Central memory CD4-positive, alpha-beta T cell (primary cell): Measurements from ENCODE around the gene RWDD3.

Source experiments
- DNase-seq: peaks from one replicate; pipeline ENCODE4 v3.0.0; 2022

RWDD3 gene

GRCh38 chr1:95230768-95231191, 3.2 kb upstream of the RWDD3 start:
- no peak for DNase-seq

- DNase-seq: no peak
Observed at GRCh38 chr1:95232646-95233318, 1.2 kb upstream of the RWDD3 start.

- no peak for DNase-seq
Observed at GRCh38 chr1:95233319-95233736, 682 bp upstream of the RWDD3 start.

GRCh38 chr1:95236784-95237575, 3.0 kb downstream of the RWDD3 start:
- no peak for DNase-seq

GRCh38 chr1:95237981-95238703, 4.1 kb downstream of the RWDD3 start:
- DNase-seq: no peak

- DNase-seq: no peak
Observed at GRCh38 chr1:95245029-95245428, 11.0 kb downstream of the RWDD3 start.

GRCh38 chr1:95246511-95246910, 12.5 kb downstream of the RWDD3 start:
- no peak for DNase-seq

GRCh38 chr1:95247607-95248006, 13.6 kb downstream of the RWDD3 start:
- no peak for DNase-seq

- DNase-seq: no peak
Observed at GRCh38 chr1:95249916-95250315, 15.9 kb downstream of the RWDD3 start.

GRCh38 chr1:95252422-95252821, 18.4 kb downstream of the RWDD3 start:
- DNase-seq: no peak

- no peak for DNase-seq
Observed at GRCh38 chr1:95254959-95255358, 20.9 kb downstream of the RWDD3 start.

- no peak for DNase-seq
Observed at GRCh38 chr1:95255826-95256225, 21.8 kb downstream of the RWDD3 start.

GRCh38 chr1:95257758-95258157, 23.7 kb downstream of the RWDD3 start:
- no peak for DNase-seq

- DNase-seq: no peak
Observed at GRCh38 chr1:95259245-95259644, 25.2 kb downstream of the RWDD3 start.

GRCh38 chr1:95262913-95263312, 28.9 kb downstream of the RWDD3 start:
- DNase-seq: no peak

GRCh38 chr1:95263450-95263849, 29.4 kb downstream of the RWDD3 start:
- DNase-seq: no peak

GRCh38 chr1:95265106-95265505, 31.1 kb downstream of the RWDD3 start:
- no peak for DNase-seq

- DNase-seq: no peak
Observed at GRCh38 chr1:95276429-95276828, 42.4 kb downstream of the RWDD3 start.

GRCh38 chr1:95278173-95279006, 44.4 kb downstream of the RWDD3 start:
- no peak for DNase-seq

- no peak for DNase-seq
Observed at GRCh38 chr1:95281781-95282517, 47.9 kb downstream of the RWDD3 start.

- no peak for DNase-seq
Observed at GRCh38 chr1:95282518-95282895, 48.5 kb downstream of the RWDD3 start.

GRCh38 chr1:95284420-95284819, 50.4 kb downstream of the RWDD3 start:
- DNase-seq: no peak
